HEK293 (cell line): ENCODE results near the gene EZH2.

Experiments used
- CTCF ChIA-PET: fragments of 350-600 bp; formaldehyde crosslinking; extraction: SDS; loops from one replicate; lab custom pipeline; 2021; ENCODE audit warnings: antibody characterized with exemption; lab: Yijun Ruan, JAX
- POLR2A ChIA-PET: fragments of 300-600 bp; formaldehyde crosslinking; extraction: SDS; loops from one replicate; lab custom pipeline; 2020; ENCODE audit warnings: antibody characterized with exemption, inconsistent platforms; lab: Yijun Ruan, JAX
- H3K27ac ChIP-seq: fragments of 200-500 bp; sonication (Bioruptor generic); 2 replicates; pipeline ENCODE4 v1.5.1; 2014; ENCODE audit warnings: low read depth, low read length, control low read depth, inconsistent platforms; ENCODE audit errors: extremely low read depth
- H3K36me3 ChIP-seq, 2 experiments: fragments of 200-500 bp in 1 of 2; sonication (Bioruptor generic) in 1 of 2; 1 replicate in 1 of 2; 2 replicates in 1 of 2; pipeline ENCODE4 v1.5.1; 2014 to 2017; ENCODE audit warnings: inconsistent platforms in 2 of 2, low read length in 2 of 2; ENCODE audit not compliant: control insufficient read depth in 2 of 2, insufficient read depth in 1 of 2
- H3K4me1 ChIP-seq: fragments of 200-500 bp; sonication (Bioruptor generic); 2 replicates; pipeline ENCODE4 v1.5.1; 2014; ENCODE audit warnings: mild to moderate bottlenecking, low read length, inconsistent platforms; ENCODE audit not compliant: control insufficient read depth, insufficient read depth
- H3K4me3 ChIP-seq: 2 replicates; pipeline ENCODE4 v1.5.1; 2011; ENCODE audit warnings: low read depth, mild to moderate bottlenecking, control low read depth, low read length, moderate library complexity
- H3K9me3 ChIP-seq: fragments of 200-500 bp; sonication (Bioruptor generic); 2 replicates; pipeline ENCODE4 v1.5.1; 2014; ENCODE audit warnings: low read depth, low read length, inconsistent platforms; ENCODE audit not compliant: control insufficient read depth, insufficient read depth
- ATF2 ChIP-seq: fragments of 450-650 bp; formaldehyde crosslinking; IDR thresholded peaks from 2 replicates; pipeline ENCODE4 v1.5.1; 2016; ENCODE audit warnings: missing biosample characterization, missing genetic modification characterization, low read depth
- GFI1B ChIP-seq: fragments of 450-650 bp; formaldehyde crosslinking; IDR thresholded peaks from 2 replicates; pipeline ENCODE4 v1.5.1; 2016; ENCODE audit warnings: missing biosample characterization, missing genetic modification characterization
- HOXD13 ChIP-seq: sonication (generic); formaldehyde crosslinking; IDR thresholded peaks from 2 replicates; pipeline ENCODE4 v1.8.0; 2022; ENCODE audit warnings: missing genetic modification reagents, borderline replicate concordance
- OVOL3 ChIP-seq: fragments of 450-650 bp; formaldehyde crosslinking; IDR thresholded peaks from 2 replicates; pipeline ENCODE4 v1.5.1; 2016; ENCODE audit warnings: missing biosample characterization, missing genetic modification characterization
- PATZ1 ChIP-seq: fragments of 450-650 bp; formaldehyde crosslinking; IDR thresholded peaks from 2 replicates; pipeline ENCODE4 v1.5.1; 2016; ENCODE audit warnings: missing biosample characterization, missing genetic modification characterization
- RBAK ChIP-seq: fragments of 450-650 bp; formaldehyde crosslinking; IDR thresholded peaks from 2 replicates; pipeline ENCODE4 v1.5.1; 2016; ENCODE audit warnings: missing biosample characterization, missing genetic modification characterization
- SCRT2 ChIP-seq: fragments of 450-650 bp; formaldehyde crosslinking; IDR thresholded peaks from 2 replicates; pipeline ENCODE4 v1.5.1; 2016; ENCODE audit warnings: missing biosample characterization, missing genetic modification characterization
- YY1 ChIP-seq: fragments of 450-650 bp; formaldehyde crosslinking; IDR thresholded peaks from 2 replicates; pipeline ENCODE4 v1.5.1; 2018; ENCODE audit warnings: missing biosample characterization, missing genetic modification characterization
- ZBTB20 ChIP-seq: fragments of 450-650 bp; formaldehyde crosslinking; IDR thresholded peaks from 2 replicates; pipeline ENCODE4 v1.5.1; 2016; ENCODE audit warnings: missing biosample characterization, missing genetic modification characterization
- ZBTB48 ChIP-seq: fragments of 450-650 bp; formaldehyde crosslinking; IDR thresholded peaks from 2 replicates; pipeline ENCODE4 v1.5.1; 2016; ENCODE audit warnings: missing biosample characterization, missing genetic modification characterization
- ZFP37 ChIP-seq: fragments of 450-650 bp; formaldehyde crosslinking; IDR thresholded peaks from 2 replicates; pipeline ENCODE4 v1.5.1; 2016; ENCODE audit warnings: missing biosample characterization, missing genetic modification characterization
- ZFP41 ChIP-seq: fragments of 450-650 bp; formaldehyde crosslinking; IDR thresholded peaks from 2 replicates; pipeline ENCODE4 v1.5.1; 2016; ENCODE audit warnings: missing biosample characterization, missing genetic modification characterization, borderline replicate concordance
- ZNF350 ChIP-seq: fragments of 450-650 bp; formaldehyde crosslinking; IDR thresholded peaks from 2 replicates; pipeline ENCODE4 v1.5.0; 2017; ENCODE audit warnings: missing biosample characterization, mild to moderate bottlenecking, missing genetic modification characterization
- ZNF362 ChIP-seq: fragments of 450-650 bp; formaldehyde crosslinking; IDR thresholded peaks from 2 replicates; pipeline ENCODE4 v1.5.1; 2016; ENCODE audit warnings: missing biosample characterization, missing genetic modification characterization
- ZNF488 ChIP-seq: fragments of 450-650 bp; formaldehyde crosslinking; IDR thresholded peaks from 2 replicates; pipeline ENCODE4 v1.5.1; 2016; ENCODE audit warnings: missing biosample characterization, missing genetic modification characterization
- ZNF555 ChIP-seq: fragments of 450-650 bp; formaldehyde crosslinking; conservative IDR thresholded peaks from 2 replicates; pipeline ENCODE4 v1.5.1; 2017; ENCODE audit warnings: missing biosample characterization, mild to moderate bottlenecking, missing genetic modification characterization, inconsistent platforms
- ZNF571 ChIP-seq: fragments of 450-650 bp; formaldehyde crosslinking; IDR thresholded peaks from 2 replicates; pipeline ENCODE4 v1.5.0; 2017; ENCODE audit warnings: missing biosample characterization, missing genetic modification characterization
- ZNF623 ChIP-seq: fragments of 450-650 bp; formaldehyde crosslinking; IDR thresholded peaks from 2 replicates; pipeline ENCODE4 v1.5.1; 2016; ENCODE audit warnings: missing biosample characterization, missing genetic modification characterization
- ZNF626 ChIP-seq: fragments of 450-650 bp; sonication (Bioruptor Pico); formaldehyde crosslinking; IDR thresholded peaks from 2 replicates; pipeline ENCODE4 v1.5.1; 2018; ENCODE audit warnings: missing biosample characterization, missing genetic modification characterization, inconsistent platforms
- ZNF704 ChIP-seq: fragments of 450-650 bp; formaldehyde crosslinking; IDR thresholded peaks from 2 replicates; pipeline ENCODE4 v1.5.1; 2016; ENCODE audit warnings: missing biosample characterization, missing genetic modification characterization
- ZSCAN16 ChIP-seq: fragments of 450-650 bp; formaldehyde crosslinking; IDR thresholded peaks from 2 replicates; pipeline ENCODE4 v1.5.1; 2016; ENCODE audit warnings: missing biosample characterization, missing genetic modification characterization

The EZH2 gene

GRCh38 chr7:148903504-148903903 is 19.4 kb upstream of the EZH2 start:
- ChIA-PET CTCF (interaction anchor here (0.6 to 1.1 kb wide), 3 partner anchors 11 to 20 kb away, joined by 3 to 4 read pairs (median 3); no protein-coding TSS in a partner anchor), POLR2A (interaction anchor here (1.5 kb wide), 1 partner anchor 14 kb away, joined by 3 read pairs; no protein-coding TSS in a partner anchor)
- TF ChIP-seq ATF2 (tag by site-specific recombination) (no peak), ZNF362 (tag by site-specific recombination) (no peak), ZNF704 (tag by site-specific recombination) (no peak), ZNF623 (tag by site-specific recombination) (no peak), ZNF626 (tag by site-specific recombination) (no peak), ZNF488 (tag by site-specific recombination) (no peak)
- Histone ChIP-seq H3K36me3 (no peaks in the 10 kb centered on the region), H3K9me3 (no peaks in the 10 kb centered on the region), H3K27ac (no peak overlapping the region), H3K4me3 (no peak overlapping the region), H3K4me1 (no peaks in the 10 kb centered on the region)

GRCh38 chr7:148901178-148901577 is 17.1 kb upstream of the EZH2 start:
- no peak overlapping the region for H3K27ac ChIP-seq
- CTCF ChIA-PET, result no interaction called here
- H3K4me1 ChIP-seq, result no peaks in the 10 kb centered on the region
- TF ChIP-seq ZBTB20 (tag by site-specific recombination) (no peak), ZFP37 (no peak), ZSCAN16 (tag by site-specific recombination) (no peak), ZNF555 (tag by site-specific recombination) (no peak), PATZ1 (tag by site-specific recombination) (no peak), YY1 (tag by site-specific recombination) (no peak), ZFP41 (tag by site-specific recombination) (no peak), ZBTB48 (tag by site-specific recombination) (no peak), ZNF571 (tag by site-specific recombination) (no peak), HOXD13 (CRISPR knock-in tag) (no peak), GFI1B (tag by site-specific recombination) (no peak), OVOL3 (tag by site-specific recombination) (no peak), RBAK (tag by site-specific recombination) (peak; percentile 22; the same call in 1 of the 2 replicates), SCRT2 (tag by site-specific recombination) (peak; percentile 41; the same call in 1 of the 2 replicates), ZNF350 (tag by site-specific recombination) (no peak)
- POLR2A ChIA-PET, result no interaction called here
- H3K4me3 ChIP-seq, result no peak overlapping the region
- no peaks in the 10 kb centered on the region for H3K9me3 ChIP-seq
- H3K36me3 ChIP-seq, result no peaks in the 10 kb centered on the region
